OCI-LY3 (cell line): ENCODE results near the gene GPRASP1.
"Not testable (repeated sequence)": the region's sequence is repeated elsewhere in the genome, so short reads cannot be mapped to it uniquely, and the experiment has no call there.

ENCODE experiments used
- H2AFZ ChIP-seq: fragments of 200-600, 300-600 bp; shearing (Covaris generic); 2 replicates; pipeline ENCODE4 v1.6.0; 2014; ENCODE audit warnings: antibody characterized with exemption, low read depth, low read length
- H3K27ac ChIP-seq: fragments of 200-600, 300-600 bp; sonication (generic); 2 replicates; pipeline ENCODE4 v1.5.1; 2014; ENCODE audit warnings: mild to moderate bottlenecking, low read length, moderate library complexity, mixed read lengths
- H3K27me3 ChIP-seq: fragments of 200-600, 300-600 bp; sonication (generic); 2 replicates; pipeline ENCODE4 v1.6.1; 2014; ENCODE audit warnings: low read depth, low read length, mixed read lengths
- H3K36me3 ChIP-seq: fragments of 200-600, 300-600 bp; sonication (generic); replicated peaks from 2 replicates; pipeline ENCODE3; 2014; ENCODE audit warnings: low read depth, low read length, mixed read lengths
- H3K4me1 ChIP-seq: fragments of 300-600, 200-600 bp; sonication (generic); 2 replicates; pipeline ENCODE4 v1.6.1; 2014; ENCODE audit warnings: low read length, mixed read lengths
- H3K4me2 ChIP-seq: fragments of 200-600, 300-600 bp; sonication (generic); 2 replicates; pipeline ENCODE4 v1.6.1; 2014; ENCODE audit warnings: low read length, mixed read lengths
- H3K4me3 ChIP-seq: fragments of 300-600, 200-600 bp; sonication (generic); 2 replicates; pipeline ENCODE4 v1.5.1; 2014; ENCODE audit warnings: antibody characterized with exemption, mild to moderate bottlenecking, low read length, moderate library complexity
- H3K79me2 ChIP-seq: fragments of 300-600, 200-600 bp; shearing (Covaris generic); 2 replicates; pipeline ENCODE4 v1.6.1; 2014; ENCODE audit warnings: mild to moderate bottlenecking, low read length, mixed read lengths
- H3K9ac ChIP-seq: fragments of 300-600, 200-600 bp; shearing (Covaris generic); 2 replicates; pipeline ENCODE4 v1.6.0; 2014; ENCODE audit warnings: mild to moderate bottlenecking, low read length, moderate library complexity
- H3K9me3 ChIP-seq: fragments of 200-600, 300-600 bp; shearing (Covaris generic); 2 replicates; pipeline ENCODE4 v1.6.1; 2014; ENCODE audit warnings: low read length, mixed read lengths; ENCODE audit not compliant: insufficient read depth
- H4K20me1 ChIP-seq: fragments of 200-600, 300-600 bp; sonication (generic); 2 replicates; pipeline ENCODE4 v1.6.1; 2016; ENCODE audit warnings: low read length, mixed read lengths; ENCODE audit not compliant: insufficient read depth
- EZH2phosphoT487 ChIP-seq: fragments of 200-600 bp; shearing (Covaris generic); IDR thresholded peaks from 2 replicates; pipeline ENCODE4 v1.6.1; 2018; ENCODE audit warnings: antibody characterized with exemption, mixed run types, low read depth
- TF ChIP-seq, protein P1 (sequence below): fragments of 200-600, 300-600 bp; sonication (generic); IDR thresholded peaks from 2 replicates; pipeline ENCODE4 v1.5.1; 2014; ENCODE audit warnings: antibody characterized with exemption, low read length, low read depth

Gene GPRASP1

GRCh38 chrX:102659790-102660757 lies 8.8 kb downstream of the GPRASP1 start:
- Histone ChIP-seq H4K20me1 (no peaks in the 10 kb centered on the region), H3K27me3 (no peaks in the 10 kb centered on the region), H3K36me3 (no peaks in the 10 kb centered on the region), H3K4me3 (peak overlapping the region; percentile 84), H3K79me2 (no peaks in the 10 kb centered on the region), H3K27ac (no peak overlapping the region), H3K9me3 (no peaks in the 10 kb centered on the region), H3K9ac (peak overlapping the region; percentile 56), H3K4me2 (peak overlapping the region; percentile 88), H3K4me1 (no peaks in the 10 kb centered on the region; the same call in 1 of the 2 replicates), H2AFZ (peak overlapping the region; percentile 91)
- TF ChIP-seq, protein P1, sequence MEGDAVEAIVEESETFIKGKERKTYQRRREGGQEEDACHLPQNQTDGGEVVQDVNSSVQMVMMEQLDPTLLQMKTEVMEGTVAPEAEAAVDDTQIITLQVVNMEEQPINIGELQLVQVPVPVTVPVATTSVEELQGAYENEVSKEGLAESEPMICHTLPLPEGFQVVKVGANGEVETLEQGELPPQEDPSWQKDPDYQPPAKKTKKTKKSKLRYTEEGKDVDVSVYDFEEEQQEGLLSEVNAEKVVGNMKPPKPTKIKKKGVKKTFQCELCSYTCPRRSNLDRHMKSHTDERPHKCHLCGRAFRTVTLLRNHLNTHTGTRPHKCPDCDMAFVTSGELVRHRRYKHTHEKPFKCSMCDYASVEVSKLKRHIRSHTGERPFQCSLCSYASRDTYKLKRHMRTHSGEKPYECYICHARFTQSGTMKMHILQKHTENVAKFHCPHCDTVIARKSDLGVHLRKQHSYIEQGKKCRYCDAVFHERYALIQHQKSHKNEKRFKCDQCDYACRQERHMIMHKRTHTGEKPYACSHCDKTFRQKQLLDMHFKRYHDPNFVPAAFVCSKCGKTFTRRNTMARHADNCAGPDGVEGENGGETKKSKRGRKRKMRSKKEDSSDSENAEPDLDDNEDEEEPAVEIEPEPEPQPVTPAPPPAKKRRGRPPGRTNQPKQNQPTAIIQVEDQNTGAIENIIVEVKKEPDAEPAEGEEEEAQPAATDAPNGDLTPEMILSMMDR: no peak
- TF ChIP-seq EZH2phosphoT487: no peak

GRCh38 chrX:102663820-102664219 lies 12.5 kb downstream of the GPRASP1 start:
- not testable (repeated sequence) for H3K4me3 ChIP-seq, H3K9me3 ChIP-seq, H2AFZ ChIP-seq, H3K4me2 ChIP-seq, H3K27ac ChIP-seq, H3K9ac ChIP-seq, H4K20me1 ChIP-seq, H3K4me1 ChIP-seq, H3K36me3 ChIP-seq, H3K27me3 ChIP-seq, H3K79me2 ChIP-seq

- H3K9ac ChIP-seq, H2AFZ ChIP-seq, H3K4me2 ChIP-seq, H3K36me3 ChIP-seq, H3K27ac ChIP-seq, H3K4me3 ChIP-seq, H4K20me1 ChIP-seq, H3K9me3 ChIP-seq, H3K79me2 ChIP-seq, H3K4me1 ChIP-seq, H3K27me3 ChIP-seq: not testable (repeated sequence)
These were observed 15.8 kb downstream of the GPRASP1 start for GRCh38 chrX:102667034-102667433.

GRCh38 chrX:102669526-102669925 lies 18.2 kb downstream of the GPRASP1 start:
- no peak overlapping the region for H2AFZ ChIP-seq
- H3K36me3 ChIP-seq: no peaks in the 10 kb centered on the region
- no peaks in the 10 kb centered on the region for H3K9me3 ChIP-seq
- H3K9ac ChIP-seq: no peak overlapping the region
- H3K4me1 ChIP-seq: no peaks in the 10 kb centered on the region
- no peak for TF ChIP-seq EZH2phosphoT487
- TF ChIP-seq, protein P1: no peak
- no peaks in the 10 kb centered on the region for H3K27me3 ChIP-seq
- no peak overlapping the region for H3K27ac ChIP-seq
- no peaks in the 10 kb centered on the region for H3K79me2 ChIP-seq
- no peaks in the 10 kb centered on the region for H4K20me1 ChIP-seq
- no peak overlapping the region for H3K4me2 ChIP-seq
- no peak overlapping the region for H3K4me3 ChIP-seq

GRCh38 chrX:102672856-102673255 lies 21.6 kb downstream of the GPRASP1 start:
- TF ChIP-seq, protein P1: no peak
- TF ChIP-seq EZH2phosphoT487: no peak
- Histone ChIP-seq H3K79me2 (no peaks in the 10 kb centered on the region), H3K4me2 (no peak overlapping the region), H3K4me1 (no peaks in the 10 kb centered on the region), H3K27ac (no peak overlapping the region), H3K9me3 (no peaks in the 10 kb centered on the region), H3K4me3 (no peak overlapping the region), H2AFZ (no peak overlapping the region), H3K9ac (no peak overlapping the region), H4K20me1 (no peaks in the 10 kb centered on the region), H3K36me3 (no peaks in the 10 kb centered on the region), H3K27me3 (no peaks in the 10 kb centered on the region)

DNA sequence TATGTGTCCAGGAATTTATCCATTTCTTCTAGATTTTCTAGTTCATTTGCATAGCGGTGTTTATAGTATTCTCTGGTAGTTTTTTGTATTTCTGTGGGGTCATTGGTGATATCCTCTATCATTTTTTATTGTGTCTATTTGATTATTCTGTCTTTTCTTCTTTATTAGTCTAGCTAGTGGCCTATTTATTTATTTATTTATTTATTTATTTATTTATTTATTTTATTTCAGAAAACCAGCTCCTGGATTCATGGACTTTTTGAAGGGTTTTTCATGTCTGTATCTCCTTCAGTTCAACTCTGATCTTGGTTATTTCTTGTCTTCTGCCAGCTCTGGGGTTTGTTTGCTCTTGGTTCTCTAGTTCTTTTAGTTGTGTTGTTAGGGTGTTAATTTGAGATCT lies 26.2 kb downstream of the GPRASP1 start:
- not testable (repeated sequence) for H3K4me2 ChIP-seq, H3K27me3 ChIP-seq, H3K4me3 ChIP-seq, H3K27ac ChIP-seq, H4K20me1 ChIP-seq, H2AFZ ChIP-seq, H3K9ac ChIP-seq, H3K9me3 ChIP-seq, H3K4me1 ChIP-seq, H3K79me2 ChIP-seq, H3K36me3 ChIP-seq
